T-helper 1 cell treated with Interleukin-12 subunit alpha and Interleukin-12 subunit beta and Interleukin-4 antibody, amounts not matched to agents 30 μg/mL and 1 μg/mL, for 36 hours (primary cell): ENCODE measurements around the gene ARHGAP26.
"Not testable (repeated sequence)": the region's sequence is repeated elsewhere in the genome, so short reads cannot be mapped to it uniquely, and the experiment has no call there.

ENCODE experiments used
- H3K27ac Mint-ChIP-seq: one replicate; pipeline ENCODE4 v1.8.0; 2021; ENCODE audit warnings: mild to moderate bottlenecking, mixed read lengths
- H3K27me3 Mint-ChIP-seq: one replicate; pipeline ENCODE4 v1.8.0; 2021; ENCODE audit warnings: low read depth, mixed read lengths
- H3K36me3 Mint-ChIP-seq: one replicate; pipeline ENCODE4 v1.8.0; 2021; ENCODE audit warnings: low read depth, mixed read lengths
- H3K4me1 Mint-ChIP-seq: one replicate; pipeline ENCODE4 v1.8.0; 2021; ENCODE audit warnings: low read depth, mixed read lengths
- H3K4me3 Mint-ChIP-seq: one replicate; pipeline ENCODE4 v1.8.0; 2021; ENCODE audit warnings: mild to moderate bottlenecking, moderate library complexity, mixed read lengths
- H3K9me3 Mint-ChIP-seq: one replicate; pipeline ENCODE4 v1.8.0; 2021; ENCODE audit warnings: mixed read lengths

The ARHGAP26 gene

GRCh38 chr5:143194713-143195112, 424.5 kb downstream of the ARHGAP26 start:
- H3K9me3 Mint-ChIP-seq, result peaks cover 33% of the 10 kb centered on the region
- H3K27ac Mint-ChIP-seq, result no peak overlapping the region
- no peaks in the 10 kb centered on the region for H3K27me3 Mint-ChIP-seq
- H3K4me3 Mint-ChIP-seq, result no peak overlapping the region
- H3K4me1 Mint-ChIP-seq, result peaks cover 15% of the 10 kb centered on the region
- peaks cover 28% of the 10 kb centered on the region for H3K36me3 Mint-ChIP-seq

- H3K36me3 Mint-ChIP-seq, result peaks cover 25% of the 10 kb centered on the region
- no peak overlapping the region for H3K4me3 Mint-ChIP-seq
- H3K4me1 Mint-ChIP-seq, result peaks cover 12% of the 10 kb centered on the region
- no peaks in the 10 kb centered on the region for H3K27me3 Mint-ChIP-seq
- H3K27ac Mint-ChIP-seq, result no peak overlapping the region
- peaks cover 30% of the 10 kb centered on the region for H3K9me3 Mint-ChIP-seq
These were observed 425.3 kb downstream of the ARHGAP26 start for GRCh38 chr5:143195491-143195890.

- peak overlapping the region; percentile 3 for H3K27ac Mint-ChIP-seq
- peaks cover 12% of the 10 kb centered on the region for H3K4me1 Mint-ChIP-seq
These were observed 426.6 kb downstream of the ARHGAP26 start for GRCh38 chr5:143196601-143197259.

GRCh38 chr5:143197260-143197656, 427.1 kb downstream of the ARHGAP26 start:
- Mint-ChIP-seq H3K4me1 (peaks cover 12% of the 10 kb centered on the region), H3K9me3 (peaks cover 20% of the 10 kb centered on the region), H3K27me3 (no peaks in the 10 kb centered on the region), H3K27ac (peak overlapping the region; percentile 3), H3K4me3 (no peak overlapping the region), H3K36me3 (peaks cover 20% of the 10 kb centered on the region)

More at GRCh38 chr5:143196601-143197259, 426.6 kb downstream of the ARHGAP26 start:
- Mint-ChIP-seq H3K4me3 (no peak overlapping the region), H3K27me3 (no peaks in the 10 kb centered on the region), H3K9me3 (peaks cover 24% of the 10 kb centered on the region), H3K36me3 (peaks cover 22% of the 10 kb centered on the region)

GRCh38 chr5:143198332-143198731, 428.2 kb downstream of the ARHGAP26 start:
- peaks cover 12% of the 10 kb centered on the region for H3K4me1 Mint-ChIP-seq
- H3K4me3 Mint-ChIP-seq, result no peak overlapping the region

GRCh38 chr5:143199161-143199560, 429.0 kb downstream of the ARHGAP26 start:
- H3K4me1 Mint-ChIP-seq, result peaks cover 12% of the 10 kb centered on the region
- H3K36me3 Mint-ChIP-seq, result peaks cover 20% of the 10 kb centered on the region
- H3K27me3 Mint-ChIP-seq, result no peaks in the 10 kb centered on the region
- no peak overlapping the region for H3K27ac Mint-ChIP-seq
- no peak overlapping the region for H3K4me3 Mint-ChIP-seq
- H3K9me3 Mint-ChIP-seq, result peaks cover 25% of the 10 kb centered on the region

More at GRCh38 chr5:143198332-143198731, 428.2 kb downstream of the ARHGAP26 start:
- Mint-ChIP-seq H3K36me3 (peaks cover 20% of the 10 kb centered on the region), H3K27ac (no peak overlapping the region), H3K27me3 (no peaks in the 10 kb centered on the region), H3K9me3 (peaks cover 25% of the 10 kb centered on the region)

- Mint-ChIP-seq H3K27ac (no peak overlapping the region), H3K4me3 (no peak overlapping the region), H3K36me3 (peaks cover 16% of the 10 kb centered on the region), H3K4me1 (peaks cover 12% of the 10 kb centered on the region), H3K9me3 (peaks cover 25% of the 10 kb centered on the region), H3K27me3 (no peaks in the 10 kb centered on the region)
These were observed 429.7 kb downstream of the ARHGAP26 start for GRCh38 chr5:143199843-143200242.

- Mint-ChIP-seq H3K4me3 (no peak overlapping the region), H3K9me3 (peaks cover 25% of the 10 kb centered on the region), H3K36me3 (peaks cover 16% of the 10 kb centered on the region), H3K27me3 (no peaks in the 10 kb centered on the region), H3K27ac (no peak overlapping the region), H3K4me1 (peaks cover 14% of the 10 kb centered on the region)
These were observed 430.7 kb downstream of the ARHGAP26 start for GRCh38 chr5:143200781-143201398.

- no peak overlapping the region for H3K4me3 Mint-ChIP-seq
- peaks cover 25% of the 10 kb centered on the region for H3K9me3 Mint-ChIP-seq
- H3K4me1 Mint-ChIP-seq, result peaks cover 17% of the 10 kb centered on the region
- H3K27me3 Mint-ChIP-seq, result no peaks in the 10 kb centered on the region
- H3K27ac Mint-ChIP-seq, result no peak overlapping the region
- peaks cover 18% of the 10 kb centered on the region for H3K36me3 Mint-ChIP-seq
These were observed 431.4 kb downstream of the ARHGAP26 start for GRCh38 chr5:143201589-143201988.

GRCh38 chr5:143203301-143203956, 433.3 kb downstream of the ARHGAP26 start:
- H3K4me3 Mint-ChIP-seq, H3K27ac Mint-ChIP-seq, H3K36me3 Mint-ChIP-seq, H3K27me3 Mint-ChIP-seq: not testable (repeated sequence)
- Mint-ChIP-seq H3K4me1 (peaks cover 11% of the 10 kb centered on the region), H3K9me3 (peaks cover 11% of the 10 kb centered on the region)

GRCh38 chr5:143204474-143205246, 434.5 kb downstream of the ARHGAP26 start:
- H3K36me3 Mint-ChIP-seq, result peaks cover 11% of the 10 kb centered on the region
- H3K27ac Mint-ChIP-seq, result no peak overlapping the region
- no peak overlapping the region for H3K4me3 Mint-ChIP-seq
- H3K27me3 Mint-ChIP-seq, result no peaks in the 10 kb centered on the region
- peaks cover 10% of the 10 kb centered on the region for H3K9me3 Mint-ChIP-seq
- peaks cover 11% of the 10 kb centered on the region for H3K4me1 Mint-ChIP-seq

- no peaks in the 10 kb centered on the region for H3K27me3 Mint-ChIP-seq
- H3K4me3 Mint-ChIP-seq, result no peak overlapping the region
- H3K27ac Mint-ChIP-seq, result no peak overlapping the region
- peaks cover 11% of the 10 kb centered on the region for H3K4me1 Mint-ChIP-seq
- peaks cover 5% of the 10 kb centered on the region for H3K9me3 Mint-ChIP-seq
- peaks cover 12% of the 10 kb centered on the region for H3K36me3 Mint-ChIP-seq
These were observed 435.2 kb downstream of the ARHGAP26 start for GRCh38 chr5:143205386-143205785.

GRCh38 chr5:143205883-143206195, 435.7 kb downstream of the ARHGAP26 start:
- peaks cover 15% of the 10 kb centered on the region for H3K36me3 Mint-ChIP-seq
- no peak overlapping the region for H3K4me3 Mint-ChIP-seq
- H3K4me1 Mint-ChIP-seq, result peaks cover 11% of the 10 kb centered on the region
- no peaks in the 10 kb centered on the region for H3K27me3 Mint-ChIP-seq
- H3K27ac Mint-ChIP-seq, result no peak overlapping the region
- H3K9me3 Mint-ChIP-seq, result peaks cover 5% of the 10 kb centered on the region

GRCh38 chr5:143206196-143207053, 436.2 kb downstream of the ARHGAP26 start:
- no peaks in the 10 kb centered on the region for H3K27me3 Mint-ChIP-seq
- peaks cover 5% of the 10 kb centered on the region for H3K9me3 Mint-ChIP-seq
- no peak overlapping the region for H3K27ac Mint-ChIP-seq
- H3K4me3 Mint-ChIP-seq, result no peak overlapping the region
- H3K4me1 Mint-ChIP-seq, result peaks cover 11% of the 10 kb centered on the region
- H3K36me3 Mint-ChIP-seq, result peaks cover 15% of the 10 kb centered on the region
